Measurements from ENCODE around the gene TMEM178B. TPM values are rescaled to one million over a fixed set of nuclear protein-coding genes. Genes with fewer than 3 reads are reported as not detected.
A peak's percentile ranks its signal among the peaks of the same experiment; 100 is the strongest.

The TMEM178B gene
- total and polyA plus RNA-seq, 12 donors, result 1.2 to 54.6 (median 25.7) TPM

GRCh38 chr7:141156407-141156806 is 82.5 kb downstream of the TMEM178B start:
- intact Hi-C loops (cut with DNase I), result no loop called here
- no peaks in the 10 kb centered on the region for H3K27me3 ChIP-seq
- no peak for DNase-seq

GRCh38 chr7:141157138-141157765 is 83.4 kb downstream of the TMEM178B start:
- WGBS, 2 donors, result 86 to 87% methylated on average over 16 of the region's 16 CpGs
- H3K27ac ChIP-seq, result no peak overlapping the region
- ATAC-seq, result peak in 1 of 8 donors; percentile 44
- TF ChIP-seq CTCF (IDR thresholded peaks at IDR 0.05), result no peak
- peaks cover 0 to 5% (median 0%) of the 10 kb centered on the region in 9 donors for H3K4me1 ChIP-seq
- H3K4me3 ChIP-seq, result no peak overlapping the region
- intact Hi-C loops (cut with DNase I), result no loop called here
- no peaks in the 10 kb centered on the region for H3K27me3 ChIP-seq
- no peaks in the 10 kb centered on the region for H3K36me3 ChIP-seq
- H3K9me3 ChIP-seq, result no peaks in the 10 kb centered on the region
- no peak for DNase-seq

More at GRCh38 chr7:141156407-141156806, 82.5 kb downstream of the TMEM178B start:
- Histone ChIP-seq H3K9me3 (no peaks in the 10 kb centered on the region), H3K36me3 (no peaks in the 10 kb centered on the region), H3K4me3 (no peak overlapping the region), H3K4me1 (peaks cover 0 to 5% (median 0%) of the 10 kb centered on the region in 9 donors), H3K27ac (no peak overlapping the region)
- WGBS, 2 donors, result 58 to 65% methylated on average over 4 of the region's 4 CpGs
- TF ChIP-seq CTCF (IDR thresholded peaks at IDR 0.05), result no peak
- ATAC-seq, result no peak

- Histone ChIP-seq H3K27ac (no peak overlapping the region), H3K9me3 (peaks cover 0 to 3% (median 0%) of the 10 kb centered on the region in 11 donors), H3K4me3 (no peak overlapping the region), H3K27me3 (no peaks in the 10 kb centered on the region), H3K36me3 (no peaks in the 10 kb centered on the region), H3K4me1 (peaks cover 0 to 5% (median 0%) of the 10 kb centered on the region in 9 donors)
- DNase-seq, result peak in 1 of 2 donors; percentile 16
- ATAC-seq, result peak in 6 of 8 donors; percentile 27 to 84 (median 44)
- no peak for TF ChIP-seq CTCF (IDR thresholded peaks at IDR 0.05)
- intact Hi-C loops (cut with DNase I), result no loop called here
- WGBS, 2 donors, result 45 to 51% methylated on average over 4 of the region's 4 CpGs
Observed at GRCh38 chr7:141158561-141158960, 84.7 kb downstream of the TMEM178B start.

GRCh38 chr7:141160246-141160860 is 86.5 kb downstream of the TMEM178B start:
- H3K4me3 ChIP-seq, result no peak overlapping the region
- ATAC-seq, result no peak
- TF ChIP-seq CTCF (IDR thresholded peaks at IDR 0.05), result no peak
- no peak overlapping the region for H3K27ac ChIP-seq
- H3K4me1 ChIP-seq, result peaks cover 0 to 5% (median 0%) of the 10 kb centered on the region in 9 donors
- intact Hi-C loops (cut with DNase I), result no loop called here
- H3K9me3 ChIP-seq, result peaks cover 0 to 3% (median 0%) of the 10 kb centered on the region in 11 donors
- DNase-seq, result no peak
- H3K36me3 ChIP-seq, result no peaks in the 10 kb centered on the region
- no peaks in the 10 kb centered on the region for H3K27me3 ChIP-seq
- WGBS, 2 donors, result 79 to 85% methylated on average over 7 of the region's 7 CpGs
